ENCODE data around the gene SRGAP1. TPM values are rescaled to one million over a fixed set of nuclear protein-coding genes. Genes with fewer than 3 reads are reported as not detected.
"Not testable (repeated sequence)": the region's sequence is repeated elsewhere in the genome, so short reads cannot be mapped to it uniquely, and the experiment has no call there.

Gene SRGAP1
- total RNA-seq, 1 experiment from 2014 or later: 3.7 TPM

DNA sequence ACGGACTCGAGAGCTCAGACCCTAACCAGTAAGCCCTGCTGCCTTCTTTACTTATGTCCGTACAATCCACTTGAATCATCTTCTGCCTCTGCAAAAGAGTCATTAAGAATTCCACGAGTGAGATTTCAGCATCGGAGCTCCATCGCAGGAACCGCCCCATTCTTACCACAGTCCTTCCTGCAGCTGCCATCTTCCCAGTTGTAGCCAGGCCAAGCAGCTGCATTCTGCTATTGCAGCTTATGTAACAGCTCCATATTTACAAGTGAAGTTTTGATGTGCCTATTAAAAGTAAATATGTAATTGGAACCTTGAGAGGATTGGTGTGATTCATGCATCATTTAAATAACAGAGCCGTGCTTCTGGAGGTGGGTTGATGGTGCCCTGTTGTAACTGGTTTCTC lies 220.2 kb downstream of the SRGAP1 start:
- no peaks in the 10 kb centered on the region for H3K9me3 ChIP-seq (replicated peaks)
- no peaks in the 10 kb centered on the region for H3K27me3 ChIP-seq (replicated peaks)
- H3K4me1 ChIP-seq (replicated peaks): peaks cover 8% of the 10 kb centered on the region; the same call in 1 of the 2 replicates
- no peak overlapping the region for H3K27ac ChIP-seq
- H3K4me3 ChIP-seq: no peak overlapping the region
- peaks cover 26% of the 10 kb centered on the region for H3K36me3 ChIP-seq
- DNase-seq (ENCODE audit: low read depth in 1 of 2, low spot score in 2 of 2): no peak

DNA sequence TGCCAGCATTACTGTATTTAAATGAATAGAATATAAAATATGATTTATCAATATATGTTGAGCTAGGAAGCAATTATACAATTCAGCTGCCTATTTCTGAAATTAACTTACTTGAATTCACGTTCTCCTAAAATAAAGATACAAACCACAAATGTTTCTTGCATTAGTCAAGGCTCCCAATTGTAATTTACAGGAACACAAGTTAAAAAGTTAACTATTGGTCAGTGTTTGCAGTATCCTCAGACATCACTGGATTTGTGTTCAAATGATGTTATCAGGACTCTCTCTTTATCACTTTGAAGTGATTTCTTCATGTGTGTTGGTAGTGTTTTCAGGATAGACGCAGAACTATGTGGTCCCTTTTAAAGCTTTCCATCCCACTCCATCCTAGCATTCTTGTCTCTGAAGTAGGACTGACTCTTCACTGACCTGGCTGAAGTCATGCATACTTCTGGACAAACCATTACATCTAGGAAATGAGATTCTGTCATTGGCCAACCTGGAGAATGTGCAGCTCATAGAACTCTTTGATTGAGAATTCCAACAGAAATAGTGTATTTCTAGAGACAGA lies 221.5 kb downstream of the SRGAP1 start:
- H3K27ac ChIP-seq: no peak overlapping the region
- no peak overlapping the region for H3K4me3 ChIP-seq
- DNase-seq (ENCODE audit: low read depth in 1 of 2, low spot score in 2 of 2): no peak
- H3K4me1 ChIP-seq (replicated peaks): peaks cover 8% of the 10 kb centered on the region; the same call in 1 of the 2 replicates
- H3K27me3 ChIP-seq (replicated peaks): no peaks in the 10 kb centered on the region
- H3K36me3 ChIP-seq: peaks cover 32% of the 10 kb centered on the region
- no peaks in the 10 kb centered on the region for H3K9me3 ChIP-seq (replicated peaks)

DNA sequence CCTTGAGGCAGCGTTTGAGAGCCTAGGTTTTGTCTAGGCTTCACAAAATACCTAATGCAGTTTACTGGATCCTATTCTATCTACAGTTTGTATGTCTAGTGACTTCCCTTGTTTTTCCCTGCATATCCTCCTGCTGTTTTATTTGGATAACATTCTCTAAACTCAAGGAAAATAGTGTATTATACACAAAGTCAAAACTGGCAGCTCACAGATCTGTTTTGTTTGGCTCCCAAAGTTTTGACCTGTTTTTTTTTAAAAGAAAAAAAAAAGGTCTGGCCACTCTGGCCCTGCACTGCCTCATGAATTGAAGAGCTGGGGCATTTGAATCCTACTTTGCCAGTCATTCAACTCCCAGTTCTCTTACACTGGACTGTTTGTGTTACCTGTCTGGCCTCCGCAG lies 222.3 kb downstream of the SRGAP1 start:
- Histone ChIP-seq H3K4me1 (replicated peaks) (peaks cover 8% of the 10 kb centered on the region; the same call in 1 of the 2 replicates), H3K9me3 (replicated peaks) (no peaks in the 10 kb centered on the region), H3K4me3 (no peak overlapping the region), H3K27ac (no peak overlapping the region), H3K27me3 (replicated peaks) (no peaks in the 10 kb centered on the region), H3K36me3 (peaks cover 32% of the 10 kb centered on the region)
- no peak for DNase-seq (ENCODE audit: low read depth in 1 of 2, low spot score in 2 of 2)

DNA sequence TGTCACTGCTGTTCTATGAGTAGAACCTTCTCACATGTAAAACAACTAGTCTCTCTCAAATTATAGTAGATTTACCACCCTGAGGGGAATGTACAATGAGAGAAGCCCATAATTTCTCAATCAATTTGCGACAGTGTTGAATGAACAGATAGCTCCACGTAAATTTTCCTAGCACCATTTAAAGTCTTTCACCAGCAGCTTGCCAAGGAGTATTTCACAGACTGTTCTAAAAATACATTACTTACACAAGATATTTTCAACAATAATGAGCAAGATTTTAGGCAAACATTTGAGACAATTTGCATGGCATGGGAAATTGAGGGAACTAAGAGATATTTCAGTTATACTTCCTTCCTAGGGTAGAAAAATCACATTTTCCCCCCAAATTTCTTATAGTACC lies 226.0 kb downstream of the SRGAP1 start:
- H3K4me1 ChIP-seq (replicated peaks): peaks cover 8% of the 10 kb centered on the region; the same call in 1 of the 2 replicates
- no peaks in the 10 kb centered on the region for H3K27me3 ChIP-seq (replicated peaks)
- no peaks in the 10 kb centered on the region for H3K9me3 ChIP-seq (replicated peaks)
- no peak for DNase-seq (ENCODE audit: low read depth in 1 of 2, low spot score in 2 of 2)
- no peak overlapping the region for H3K27ac ChIP-seq
- H3K36me3 ChIP-seq: peaks cover 26% of the 10 kb centered on the region
- H3K4me3 ChIP-seq: no peak overlapping the region

DNA sequence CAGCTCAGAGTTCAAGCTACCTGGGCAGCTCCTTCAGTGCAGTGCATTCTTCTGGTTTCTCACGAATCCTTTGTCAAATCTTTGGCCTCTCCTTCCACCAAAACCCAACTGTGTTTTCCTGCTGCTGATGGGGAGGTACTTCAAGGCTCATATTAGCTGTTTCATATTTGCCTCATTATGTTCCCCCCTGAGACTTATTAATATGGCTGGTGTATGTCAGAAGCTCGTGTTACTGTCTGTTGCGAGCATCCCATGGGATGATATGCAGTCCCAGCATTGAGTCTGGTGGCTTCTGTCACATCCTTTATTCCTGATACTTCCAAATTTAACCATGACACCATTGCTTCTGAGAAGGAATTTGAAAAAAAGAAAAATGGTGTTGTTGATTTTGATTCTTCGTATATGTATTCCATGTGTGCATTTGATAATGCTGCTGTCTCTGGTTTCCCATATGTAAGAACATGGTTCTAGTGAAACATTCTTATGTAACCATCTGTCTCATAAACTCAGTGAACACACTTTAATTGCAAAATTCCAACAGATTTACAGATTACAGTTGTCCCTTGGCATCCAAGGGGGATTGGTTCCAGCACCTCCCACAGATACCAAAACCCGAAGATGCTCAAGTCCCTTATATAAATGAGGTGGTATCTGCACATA lies 228.5 kb downstream of the SRGAP1 start:
- no peaks in the 10 kb centered on the region for H3K4me1 ChIP-seq (replicated peaks)
- no peak overlapping the region for H3K27ac ChIP-seq
- H3K27me3 ChIP-seq (replicated peaks): no peaks in the 10 kb centered on the region
- no peak for DNase-seq (ENCODE audit: low read depth in 1 of 2, low spot score in 2 of 2)
- no peak overlapping the region for H3K4me3 ChIP-seq
- no peaks in the 10 kb centered on the region for H3K9me3 ChIP-seq (replicated peaks)
- peaks cover 20% of the 10 kb centered on the region; the same call in 1 of the 2 replicates for H3K36me3 ChIP-seq

DNA sequence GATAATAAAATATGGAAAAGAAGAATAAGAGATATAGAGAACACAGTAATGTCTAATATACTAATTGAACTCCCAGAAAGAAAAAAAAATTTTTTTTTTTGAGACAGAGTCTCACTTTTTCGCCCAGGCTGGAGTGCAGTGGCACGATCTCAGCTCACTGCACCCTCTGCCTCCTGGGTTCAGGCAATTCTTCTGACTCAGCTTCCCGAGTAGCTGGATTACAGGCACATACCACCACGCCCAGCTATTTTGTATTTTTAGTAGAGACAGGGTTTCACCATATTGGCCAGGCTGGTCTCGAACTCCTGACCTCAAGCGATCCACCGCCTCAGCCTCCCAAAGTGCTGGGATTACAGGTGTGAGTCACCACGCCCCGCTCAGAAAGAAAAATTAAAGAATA lies 232.1 kb downstream of the SRGAP1 start:
- H3K36me3 ChIP-seq: peaks cover 21% of the 10 kb centered on the region; the same call in 1 of the 2 replicates
- not testable (repeated sequence) for H3K4me3 ChIP-seq; H3K4me1 ChIP-seq (replicated peaks); H3K9me3 ChIP-seq (replicated peaks); H3K27me3 ChIP-seq (replicated peaks); H3K27ac ChIP-seq; DNase-seq (ENCODE audit: low read depth in 1 of 2, low spot score in 2 of 2)

DNA sequence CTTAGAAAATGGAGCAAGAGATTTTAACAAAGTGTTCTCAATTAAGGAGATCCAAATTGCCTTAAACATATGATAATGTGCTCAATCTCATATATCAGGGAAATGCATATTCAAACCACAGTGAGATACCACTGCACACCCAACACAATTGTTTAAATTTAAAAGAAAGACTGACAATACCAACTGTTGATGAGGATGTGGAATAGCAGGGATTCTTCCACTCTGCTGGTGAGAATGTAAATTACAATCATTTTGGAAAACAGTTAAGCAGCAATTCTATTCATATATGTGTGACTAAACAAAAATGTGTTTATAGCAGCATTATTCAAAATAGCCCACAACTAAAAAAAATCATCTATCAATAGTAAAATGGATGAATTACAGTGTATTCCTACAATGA lies 233.4 kb downstream of the SRGAP1 start:
- no peaks in the 10 kb centered on the region for H3K27me3 ChIP-seq (replicated peaks)
- H3K36me3 ChIP-seq: peaks cover 17% of the 10 kb centered on the region; the same call in 1 of the 2 replicates
- H3K27ac ChIP-seq: no peak overlapping the region
- H3K9me3 ChIP-seq (replicated peaks): no peaks in the 10 kb centered on the region
- no peak for DNase-seq (ENCODE audit: low read depth in 1 of 2, low spot score in 2 of 2)
- H3K4me3 ChIP-seq: no peak overlapping the region
- H3K4me1 ChIP-seq (replicated peaks): peaks cover 11% of the 10 kb centered on the region

DNA sequence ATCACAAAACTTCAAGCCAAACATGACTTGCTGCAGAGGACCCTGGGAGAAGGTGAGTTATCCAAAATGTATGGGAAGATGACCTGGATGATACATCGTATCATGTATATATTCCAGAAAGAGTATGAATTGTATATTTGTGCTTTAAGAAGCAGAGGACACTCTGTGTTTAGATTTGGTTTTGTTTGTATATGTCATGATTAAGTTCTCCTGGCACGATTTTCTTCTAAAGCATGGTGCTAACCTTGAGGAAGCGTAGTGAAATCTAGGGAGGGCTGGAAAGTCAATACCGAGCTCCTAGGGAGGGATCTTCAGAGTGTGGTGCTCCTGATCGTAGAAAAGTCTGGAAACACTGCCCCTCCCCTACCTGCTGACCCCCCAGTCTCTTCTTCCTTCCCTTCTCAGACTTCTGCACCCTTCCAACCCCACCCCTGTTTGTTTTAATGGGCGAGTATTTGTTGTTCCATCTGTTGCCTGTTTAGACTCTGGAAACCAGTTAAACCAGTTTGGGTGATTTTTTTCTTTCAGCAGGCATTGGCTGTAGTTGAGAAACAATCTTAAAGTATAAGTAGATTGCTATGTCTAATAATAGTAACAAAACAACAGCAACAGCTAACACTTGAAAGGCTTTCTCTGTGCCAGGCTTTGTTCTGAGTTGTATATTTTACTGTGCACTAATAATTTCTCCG lies 236.0 kb downstream of the SRGAP1 start:
- H3K27ac ChIP-seq: no peak overlapping the region
- peaks cover 22% of the 10 kb centered on the region for H3K4me1 ChIP-seq (replicated peaks)
- H3K27me3 ChIP-seq (replicated peaks): no peaks in the 10 kb centered on the region
- H3K4me3 ChIP-seq: no peak overlapping the region
- no peak for DNase-seq (ENCODE audit: low read depth in 1 of 2, low spot score in 2 of 2)
- no peaks in the 10 kb centered on the region for H3K9me3 ChIP-seq (replicated peaks)
- peaks cover 16% of the 10 kb centered on the region for H3K36me3 ChIP-seq

DNA sequence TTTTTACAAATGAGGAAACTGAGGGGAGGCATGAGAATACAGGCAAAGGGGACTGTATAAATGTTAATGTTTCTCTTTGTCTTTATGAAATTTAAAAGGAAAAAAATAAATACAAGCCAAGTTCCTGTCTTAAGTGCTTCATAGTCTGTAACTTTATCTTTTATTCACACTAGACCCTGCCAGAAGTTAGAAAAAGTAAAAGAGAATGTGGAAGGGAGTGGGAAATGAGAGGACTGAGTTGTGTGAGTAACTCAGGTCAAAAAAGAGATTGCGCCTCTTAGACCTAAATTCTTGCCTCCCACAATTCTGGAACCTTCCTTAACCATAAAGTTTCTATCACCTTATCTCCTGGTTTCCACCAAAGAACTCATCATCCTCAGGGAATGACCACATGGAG lies 236.5 kb downstream of the SRGAP1 start:
- DNase-seq (ENCODE audit: low read depth in 1 of 2, low spot score in 2 of 2): no peak
- H3K27ac ChIP-seq: no peak overlapping the region

DNA sequence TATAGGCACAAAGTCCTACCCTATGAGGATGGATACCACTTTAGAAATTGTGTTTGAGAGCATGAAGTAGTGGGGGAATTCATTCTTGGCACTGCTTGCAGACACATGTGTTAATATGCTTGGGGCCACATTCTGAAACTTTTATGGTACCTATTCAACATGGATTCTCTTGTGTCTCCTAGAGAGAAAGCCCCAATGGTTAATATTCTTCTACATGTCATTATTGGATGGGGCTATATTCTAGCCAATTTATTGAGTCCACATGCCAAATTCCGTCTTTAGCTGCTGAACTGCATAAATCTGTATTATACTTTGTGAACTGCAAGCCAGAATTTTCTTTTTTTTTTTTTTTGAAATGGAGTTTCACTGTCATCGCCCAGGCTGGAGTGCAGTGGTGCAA lies 237.6 kb downstream of the SRGAP1 start:
- Histone ChIP-seq H3K27ac (no peak overlapping the region), H3K27me3 (replicated peaks) (no peaks in the 10 kb centered on the region), H3K4me3 (no peak overlapping the region), H3K9me3 (replicated peaks) (no peaks in the 10 kb centered on the region), H3K4me1 (replicated peaks) (peaks cover 35% of the 10 kb centered on the region), H3K36me3 (peaks cover 13% of the 10 kb centered on the region)
- no peak for DNase-seq (ENCODE audit: low read depth in 1 of 2, low spot score in 2 of 2)

More for the DNA sequence above, 236.5 kb downstream of the SRGAP1 start:
- Histone ChIP-seq H3K27me3 (replicated peaks) (no peaks in the 10 kb centered on the region), H3K36me3 (peaks cover 15% of the 10 kb centered on the region), H3K9me3 (replicated peaks) (no peaks in the 10 kb centered on the region), H3K4me3 (no peak overlapping the region), H3K4me1 (replicated peaks) (peaks cover 27% of the 10 kb centered on the region)

DNA sequence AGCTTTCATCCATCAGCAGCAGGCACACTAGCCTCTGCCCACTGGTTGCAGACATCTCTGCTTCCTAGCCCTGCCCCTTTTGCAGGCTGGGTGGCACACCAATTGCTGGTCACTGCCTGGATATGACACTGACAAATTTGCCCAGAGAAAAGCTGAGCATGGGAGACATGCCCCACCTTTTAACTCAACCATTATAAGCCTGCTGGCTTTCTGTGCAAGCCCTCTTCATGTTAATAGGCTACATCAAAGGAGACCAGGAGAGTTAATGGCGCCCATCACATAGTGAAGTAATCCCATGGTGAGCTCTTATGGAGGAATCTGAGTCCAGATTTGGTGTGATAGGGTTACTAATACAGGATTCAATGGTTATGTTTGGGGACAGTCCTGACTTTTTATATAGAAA lies 238.4 kb downstream of the SRGAP1 start:
- Histone ChIP-seq H3K4me3 (no peak overlapping the region), H3K36me3 (peaks cover 13% of the 10 kb centered on the region), H3K4me1 (replicated peaks) (peaks cover 43% of the 10 kb centered on the region), H3K9me3 (replicated peaks) (no peaks in the 10 kb centered on the region), H3K27me3 (replicated peaks) (no peaks in the 10 kb centered on the region), H3K27ac (no peak overlapping the region)
- no peak for DNase-seq (ENCODE audit: low read depth in 1 of 2, low spot score in 2 of 2)

DNA sequence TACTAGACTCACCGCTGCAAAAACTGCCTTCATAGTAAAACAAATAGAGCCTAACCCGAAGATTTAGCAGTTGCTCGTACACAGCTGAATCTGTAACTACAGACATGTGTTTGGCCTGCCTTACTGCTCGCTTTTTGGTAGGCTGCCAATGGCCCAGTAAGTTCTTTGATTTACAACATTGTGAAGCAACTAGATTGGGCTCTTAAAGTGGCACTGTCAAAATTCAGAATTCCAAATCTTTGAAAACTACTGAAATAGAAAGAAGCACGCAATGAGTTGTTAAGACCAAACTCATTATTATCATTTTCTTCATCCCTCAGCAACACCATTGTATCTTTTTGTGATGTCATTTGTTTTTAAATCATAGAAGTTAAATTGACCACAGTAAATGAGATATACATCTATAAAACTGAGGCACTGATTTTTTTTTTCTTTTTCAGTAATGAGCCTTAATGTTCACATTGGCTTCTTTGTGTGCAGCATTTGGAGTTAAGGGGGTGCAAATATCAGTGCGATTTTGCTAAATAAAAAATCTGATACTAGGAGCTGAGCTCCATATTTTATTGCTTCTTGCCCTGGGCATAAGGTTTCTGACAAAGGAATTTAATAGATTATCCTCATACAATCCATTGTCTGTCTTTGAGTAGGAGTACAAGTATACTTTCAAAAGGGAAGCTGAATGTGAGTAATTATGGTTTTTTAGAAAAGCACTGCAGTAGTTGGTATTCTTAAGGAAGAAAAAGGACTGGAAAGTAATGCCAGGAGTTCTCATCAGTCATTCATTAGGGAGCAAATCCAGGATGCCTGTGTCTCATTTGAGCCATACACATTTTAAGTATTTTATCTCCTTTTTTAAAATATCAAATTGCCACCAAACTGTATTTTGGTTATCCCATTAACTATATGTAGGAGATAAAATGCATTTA lies 239.0 kb downstream of the SRGAP1 start:
- Histone ChIP-seq H3K9me3 (replicated peaks) (no peaks in the 10 kb centered on the region), H3K36me3 (peaks cover 11% of the 10 kb centered on the region), H3K27ac (no peak overlapping the region), H3K27me3 (replicated peaks) (no peaks in the 10 kb centered on the region), H3K4me1 (replicated peaks) (peaks cover 50% of the 10 kb centered on the region), H3K4me3 (no peak overlapping the region)
- DNase-seq (ENCODE audit: low read depth in 1 of 2, low spot score in 2 of 2): peak; percentile 31 to 53

DNA sequence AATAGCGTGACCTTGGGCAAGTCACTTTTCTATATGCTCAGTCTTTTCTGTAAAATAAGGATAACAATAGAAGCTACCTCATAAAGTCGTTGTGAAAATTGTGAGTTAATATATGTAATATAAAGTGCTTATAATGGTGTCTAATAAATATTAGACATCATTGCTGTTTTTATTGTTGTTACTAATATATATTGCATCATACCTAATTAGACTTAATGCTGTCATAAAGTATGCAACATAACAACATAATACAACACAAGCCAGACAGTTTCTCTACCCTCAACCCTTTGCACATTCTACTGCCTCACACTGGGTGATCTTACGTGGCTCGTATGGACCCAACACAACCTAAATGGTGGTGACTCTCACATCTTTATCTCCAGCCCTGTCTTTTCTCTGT lies 240.7 kb downstream of the SRGAP1 start:
- no peak for DNase-seq (ENCODE audit: low read depth in 1 of 2, low spot score in 2 of 2)
- H3K4me3 ChIP-seq: no peak overlapping the region

More for the DNA sequence above, 240.7 kb downstream of the SRGAP1 start:
- H3K27ac ChIP-seq: no peak overlapping the region
- no peaks in the 10 kb centered on the region for H3K27me3 ChIP-seq (replicated peaks)
- no peaks in the 10 kb centered on the region for H3K9me3 ChIP-seq (replicated peaks)
- peaks cover 64% of the 10 kb centered on the region for H3K4me1 ChIP-seq (replicated peaks)
- peaks cover 5% of the 10 kb centered on the region; the same call in 1 of the 2 replicates for H3K36me3 ChIP-seq

Data from SJSA1 (cell line).